Stimulated activated CD4-positive, alpha-beta T cell treated with anti-CD3 and anti-CD28 coated beads, Interleukin-15, amount 100 ng/mL, for 24 hours (primary cell): ENCODE data around the gene PNRC1.
A peak's percentile ranks its signal among the peaks of the same experiment; 100 is the strongest.
"Not testable (repeated sequence)": the region's sequence is repeated elsewhere in the genome, so short reads cannot be mapped to it uniquely, and the experiment has no call there.

Source experiments
- DNase-seq: peaks from one replicate; pipeline ENCODE4 v3.0.0-alpha.2; 2020

The PNRC1 gene

DNA sequence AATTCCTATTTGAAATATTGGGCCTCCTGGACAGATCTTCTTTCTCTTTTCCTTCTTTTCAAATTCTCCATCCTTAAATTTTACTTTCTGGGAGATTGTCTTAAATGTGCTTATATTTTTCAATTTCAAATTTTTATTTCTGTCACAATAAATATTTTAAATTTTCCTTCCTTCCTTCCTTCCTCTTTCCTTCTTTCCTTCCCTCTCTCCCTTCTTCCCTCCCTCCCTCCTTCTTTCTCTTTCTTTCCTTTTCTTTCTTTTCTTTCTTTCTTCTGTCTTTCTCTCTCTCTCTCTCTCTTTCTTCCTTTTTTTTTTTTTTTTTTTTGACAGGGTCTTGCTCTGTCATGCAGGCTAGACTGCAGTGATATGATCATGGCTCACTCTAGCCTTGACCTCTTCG, 16.7 kb upstream of the PNRC1 start:
- DNase-seq = no peak

GRCh38 chr6:89064931-89065330, 15.6 kb upstream of the PNRC1 start:
- not testable (repeated sequence) for DNase-seq

DNA sequence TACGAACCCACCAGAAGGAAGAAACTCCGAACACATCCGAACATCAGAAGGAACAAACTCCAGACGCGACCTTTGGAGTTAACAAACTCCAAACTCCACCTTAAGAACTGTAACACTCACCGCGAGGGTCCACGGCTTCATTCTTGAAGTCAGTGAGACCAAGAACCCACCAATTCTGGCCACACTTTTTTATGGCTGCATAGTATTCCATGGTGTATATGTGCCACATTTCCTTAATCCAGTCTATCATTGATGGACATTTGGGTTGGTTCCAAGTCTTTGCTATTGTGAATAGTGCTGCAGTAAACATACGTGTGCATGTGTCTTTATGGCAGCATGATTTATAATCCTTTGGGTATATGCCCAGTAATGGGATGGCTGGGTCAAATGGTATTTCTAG, 14.4 kb upstream of the PNRC1 start:
- not testable (repeated sequence) for DNase-seq

GRCh38 chr6:89066940-89067646, 13.5 kb upstream of the PNRC1 start:
- DNase-seq = no peak

GRCh38 chr6:89067796-89068195, 12.8 kb upstream of the PNRC1 start:
- no peak for DNase-seq

DNA sequence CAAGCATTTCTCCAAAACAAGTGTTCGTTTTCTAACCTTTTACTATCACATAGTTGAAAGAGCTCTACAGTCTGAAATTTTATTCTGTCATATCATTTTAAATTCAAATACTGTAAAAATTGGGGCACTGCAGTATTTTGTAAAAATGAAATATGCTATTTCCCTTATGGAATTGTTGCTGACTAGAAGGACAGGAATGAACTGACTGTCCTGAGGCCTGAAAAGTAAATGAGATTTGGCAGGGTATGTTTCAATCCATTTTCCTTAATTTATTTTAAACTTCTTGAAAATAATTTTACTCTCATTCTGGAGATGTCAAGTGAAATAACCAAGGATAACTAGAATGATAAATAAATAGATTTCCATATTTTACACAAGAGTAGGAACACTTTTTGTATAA, 11.9 kb upstream of the PNRC1 start:
- no peak for DNase-seq

- no peak for DNase-seq
These were observed 10.9 kb upstream of the PNRC1 start for GRCh38 chr6:89069536-89070163.

DNA sequence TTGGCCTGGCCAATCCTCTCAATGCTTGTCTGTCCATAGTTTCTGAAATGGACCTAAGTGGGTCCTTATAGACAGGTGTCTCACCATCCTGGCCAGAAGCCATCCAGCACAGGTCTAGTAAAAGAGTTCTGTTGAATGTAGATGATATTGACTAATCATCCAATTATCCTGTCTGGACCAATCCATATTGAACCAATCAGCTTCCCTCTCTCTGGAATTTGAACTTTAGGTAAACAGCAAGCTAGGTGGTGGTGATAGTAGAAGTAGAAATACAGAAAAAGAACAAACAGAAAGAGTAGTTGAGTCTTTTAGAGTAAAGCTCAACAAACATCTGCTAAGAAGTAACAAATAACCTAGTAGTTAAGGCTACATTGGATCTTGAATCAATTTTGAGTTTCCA, 9.5 kb upstream of the PNRC1 start:
- DNase-seq = no peak

GRCh38 chr6:89073014-89073620, 7.4 kb upstream of the PNRC1 start:
- no peak for DNase-seq

DNA sequence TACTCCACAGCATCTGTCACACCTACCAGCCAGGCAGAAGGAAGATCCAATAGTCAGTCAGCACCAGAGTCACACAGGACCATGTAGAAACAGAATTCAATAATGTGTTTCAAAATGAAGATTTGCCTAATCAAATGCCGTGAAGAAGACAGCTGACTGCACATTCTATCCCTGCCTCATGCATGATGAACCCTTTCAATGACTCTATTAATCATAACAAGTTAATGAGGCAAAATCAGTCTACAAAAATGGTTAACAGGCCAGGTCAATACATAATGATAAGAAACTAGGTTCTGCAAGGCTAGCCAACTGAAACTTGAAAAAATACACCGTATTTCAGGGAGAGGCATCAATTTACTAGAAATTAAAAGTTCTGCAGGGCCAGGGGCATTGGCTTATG, 6.7 kb upstream of the PNRC1 start:
- no peak for DNase-seq

DNA sequence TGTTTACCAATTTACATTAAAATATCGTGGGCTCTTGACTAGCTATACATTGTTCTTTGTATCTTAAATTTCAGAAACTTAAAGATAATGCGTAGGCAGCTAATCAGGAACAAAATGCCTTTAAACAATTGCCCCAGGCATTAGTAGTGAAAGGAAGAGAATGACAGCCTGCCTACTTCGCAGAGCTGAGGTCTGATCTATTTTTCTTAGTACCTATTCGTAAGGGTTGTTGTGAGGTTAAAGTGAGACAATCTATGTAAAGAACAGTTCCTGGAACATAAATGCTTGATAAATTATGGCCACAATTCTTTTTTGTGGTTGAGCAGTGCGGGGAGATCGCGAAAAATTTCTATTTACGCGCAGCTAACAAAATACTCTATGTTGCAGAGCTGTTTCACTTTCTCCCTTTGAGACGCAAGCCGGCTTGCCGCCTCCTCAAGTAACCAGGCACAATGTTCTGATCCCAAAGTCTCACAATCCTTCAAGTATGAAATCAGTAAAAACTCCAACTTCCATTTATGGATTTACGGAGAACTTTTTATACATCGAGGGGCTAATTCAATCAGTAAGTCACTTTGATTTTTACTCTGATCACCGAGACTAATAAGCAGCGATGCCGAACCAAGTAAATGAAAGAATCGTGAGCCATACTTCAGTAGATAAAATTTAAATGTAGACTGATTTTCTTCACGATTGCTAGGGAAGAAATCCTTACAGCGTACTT, 878 bp upstream of the PNRC1 start:
- peak; percentile 54 for DNase-seq

GRCh38 chr6:89081129-89081422, 525 bp downstream of the PNRC1 start:
- no peak for DNase-seq

DNA sequence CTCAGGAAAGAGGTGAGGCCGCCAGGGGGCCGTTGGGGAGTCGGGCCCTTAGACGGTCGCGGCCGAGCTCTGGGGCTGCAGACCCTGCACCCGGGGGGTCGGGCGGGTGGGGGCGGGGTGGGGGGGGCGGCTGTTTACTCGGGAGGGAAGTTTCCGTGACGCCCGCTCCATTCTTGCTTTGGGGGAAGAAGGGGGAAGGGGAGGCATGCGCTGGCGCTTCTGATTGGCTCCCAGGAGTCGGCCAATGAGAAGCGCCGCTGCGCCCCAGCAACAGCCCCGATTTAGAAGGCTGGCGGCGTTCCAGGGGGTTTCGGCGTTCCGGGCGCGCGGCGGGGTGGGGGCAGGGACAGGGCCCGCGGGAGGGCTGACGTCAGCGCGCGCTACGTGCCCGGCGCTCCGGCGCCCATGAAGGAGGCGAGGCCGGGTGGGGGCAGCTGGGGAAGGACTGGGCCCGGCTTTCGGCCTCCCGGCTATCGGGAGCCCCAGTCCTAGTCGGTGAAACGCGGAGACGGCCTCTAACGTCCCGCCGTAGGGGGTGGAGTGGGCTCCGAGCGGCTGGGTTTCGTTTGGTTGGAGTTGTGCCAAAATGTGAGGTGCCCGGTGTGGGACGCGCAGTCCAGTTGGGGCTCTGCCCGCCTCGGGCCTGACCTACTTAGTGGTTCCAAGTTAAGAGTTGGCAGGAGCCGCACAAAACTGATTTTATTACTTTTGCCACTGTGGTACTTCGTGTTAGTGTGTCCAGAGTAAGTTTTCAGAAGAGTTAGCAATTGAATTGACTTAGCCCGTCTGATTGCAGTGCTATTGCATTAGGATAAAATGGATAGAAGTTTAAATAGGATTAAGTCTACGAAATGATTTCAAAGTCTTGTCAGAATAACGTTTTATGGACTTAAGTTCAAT, 1.1 kb downstream of the PNRC1 start:
- DNase-seq = peak; percentile 99

GRCh38 chr6:89082486-89082891, 1.9 kb downstream of the PNRC1 start:
- peak; percentile 27 for DNase-seq

DNA sequence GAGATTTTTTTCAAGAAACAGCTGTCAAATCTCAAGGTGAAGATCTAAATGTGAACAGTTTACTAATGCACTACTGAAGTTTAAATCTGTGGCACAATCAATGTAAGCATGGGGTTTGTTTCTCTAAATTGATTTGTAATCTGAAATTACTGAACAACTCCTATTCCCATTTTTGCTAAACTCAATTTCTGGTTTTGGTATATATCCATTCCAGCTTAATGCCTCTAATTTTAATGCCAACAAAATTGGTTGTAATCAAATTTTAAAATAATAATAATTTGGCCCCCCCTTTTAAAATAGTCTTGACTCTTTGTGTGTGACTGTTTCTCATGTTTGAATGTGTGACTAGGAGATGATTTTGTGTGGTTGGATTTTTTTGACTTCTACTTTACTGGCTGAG, 4.0 kb downstream of the PNRC1 start:
- no peak for DNase-seq

GRCh38 chr6:89084954-89085353, 4.4 kb downstream of the PNRC1 start:
- DNase-seq = no peak

GRCh38 chr6:89085409-89086205, 5.1 kb downstream of the PNRC1 start:
- DNase-seq = no peak

- no peak for DNase-seq
These were observed 7.3 kb downstream of the PNRC1 start for GRCh38 chr6:89087881-89088280.

GRCh38 chr6:89098461-89098860, 17.9 kb downstream of the PNRC1 start:
- DNase-seq = no peak

GRCh38 chr6:89100114-89100513, 19.6 kb downstream of the PNRC1 start:
- DNase-seq = no peak

- DNase-seq = no peak
These were observed 29.7 kb downstream of the PNRC1 start for GRCh38 chr6:89110284-89110683.

DNA sequence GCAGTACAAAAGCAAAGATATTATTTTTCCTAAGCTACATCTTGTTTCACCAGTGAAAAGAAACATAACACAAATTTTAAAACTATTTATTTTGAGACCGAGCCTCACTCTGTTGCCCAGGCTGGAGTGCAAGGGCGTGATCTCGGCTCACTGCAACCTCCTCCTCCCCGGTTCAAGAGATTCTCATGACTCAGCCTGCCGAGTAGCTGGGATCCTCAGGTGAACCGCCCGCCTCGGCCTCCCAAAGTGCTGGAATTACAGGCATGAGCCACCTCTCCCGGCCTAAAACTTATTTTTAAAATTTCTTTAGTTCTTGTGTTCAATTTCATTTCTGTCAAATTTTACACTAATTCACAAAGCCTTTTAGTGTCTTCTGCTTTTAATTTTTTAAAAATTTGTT, 31.4 kb downstream of the PNRC1 start:
- DNase-seq = no peak
